AG04450 (cell line): ENCODE data around the gene ARSK. TPM values are rescaled to one million over a fixed set of nuclear protein-coding genes. Genes with fewer than 3 reads are reported as not detected.

Source experiments
- CTCF ChIA-PET: fragments of 300-600, 350-600 bp; formaldehyde crosslinking; extraction: SDS; loops from one replicate; lab custom pipeline; 2022; ENCODE audit warnings: antibody characterized with exemption, inconsistent platforms; lab: Charles Lee
- POLR2A ChIA-PET: fragments of 350-600 bp; formaldehyde crosslinking; extraction: SDS; loops from one replicate; lab custom pipeline; 2021; ENCODE audit warnings: antibody characterized with exemption, inconsistent platforms; lab: Yijun Ruan, JAX
- DNase-seq: peaks from one replicate; pipeline ENCODE4 v3.0.0-alpha.2; 2011; ENCODE audit warnings: low read depth, low spot score
- H3K27ac ChIP-seq: one replicate; pipeline ENCODE4 v1.5.1; 2012; ENCODE audit warnings: low read depth, low read length, control low read depth
- H3K27me3 ChIP-seq: one replicate; pipeline ENCODE4 v1.6.0; 2012; ENCODE audit warnings: low read length; ENCODE audit not compliant: control insufficient read depth, insufficient read depth
- H3K4me3 ChIP-seq: 2 replicates; pipeline ENCODE4 v1.5.1; 2011; ENCODE audit warnings: mild to moderate bottlenecking, low read depth, low read length, control low read depth
- H3K9me3 ChIP-seq: 2 replicates; pipeline ENCODE4 v1.5.1; 2012; ENCODE audit warnings: low read length; ENCODE audit not compliant: control insufficient read depth, insufficient read depth
- CTCF ChIP-seq: IDR thresholded peaks from 2 replicates; pipeline ENCODE4 v1.5.1; 2011; ENCODE audit warnings: low read depth, low read length, control low read depth, inconsistent platforms
- polyA plus RNA-seq: library from polyadenylated mRNA; depleted of rRNA; stranded (reverse); fragments of >200 nt; gene quantifications from 2 replicates; pipeline ENCODE4 v1.2.3, GENCODE V29; 2011

The ARSK gene
- polyA plus RNA-seq, 1 experiment: 18.3 TPM

GRCh38 chr5:95565280-95565920 lies 10.5 kb downstream of the ARSK start:
- H3K4me3 ChIP-seq: no peak overlapping the region
- TF ChIP-seq CTCF: no peak
- ChIA-PET CTCF (no interaction called here), POLR2A (interaction anchor here (1.5 to 1.9 kb wide), 2 partner anchors 11 to 81 kb away, joined by 4 to 9 read pairs; partner anchors contain the start of genes ARSK, RFESD and SKIC3)
- DNase-seq: no peak
- H3K27ac ChIP-seq: no peak overlapping the region
- no peaks in the 10 kb centered on the region for H3K27me3 ChIP-seq
- no peaks in the 10 kb centered on the region for H3K9me3 ChIP-seq

GRCh38 chr5:95572016-95572415 lies 17.1 kb downstream of the ARSK start:
- no peak overlapping the region for H3K27ac ChIP-seq
- ChIA-PET POLR2A (no interaction called here), CTCF (no interaction called here)
- no peak for DNase-seq
- H3K9me3 ChIP-seq: no peaks in the 10 kb centered on the region
- H3K4me3 ChIP-seq: no peak overlapping the region
- TF ChIP-seq CTCF: no peak
- H3K27me3 ChIP-seq: no peaks in the 10 kb centered on the region

- POLR2A ChIA-PET: no interaction called here
- no peak for DNase-seq
- CTCF ChIA-PET: no interaction called here
- Histone ChIP-seq H3K27ac (no peak overlapping the region), H3K27me3 (no peaks in the 10 kb centered on the region), H3K9me3 (no peaks in the 10 kb centered on the region), H3K4me3 (no peak overlapping the region)
- no peak for TF ChIP-seq CTCF
Measured at GRCh38 chr5:95581576-95581975, 26.7 kb downstream of the ARSK start.

GRCh38 chr5:95583992-95584391 lies 29.1 kb downstream of the ARSK start:
- H3K27ac ChIP-seq: no peak overlapping the region
- no peaks in the 10 kb centered on the region for H3K27me3 ChIP-seq
- no peaks in the 10 kb centered on the region for H3K9me3 ChIP-seq
- ChIA-PET CTCF (no interaction called here), POLR2A (no interaction called here)
- TF ChIP-seq CTCF: no peak
- no peak overlapping the region for H3K4me3 ChIP-seq
- no peak for DNase-seq

GRCh38 chr5:95590880-95591279 lies 36.0 kb downstream of the ARSK start:
- DNase-seq: no peak
- no peak overlapping the region for H3K4me3 ChIP-seq
- H3K27ac ChIP-seq: no peak overlapping the region
- no peaks in the 10 kb centered on the region for H3K9me3 ChIP-seq
- ChIA-PET POLR2A (no interaction called here), CTCF (no interaction called here)
- TF ChIP-seq CTCF: no peak
- no peaks in the 10 kb centered on the region for H3K27me3 ChIP-seq
